Coronary artery (tissue), 2 donors: ENCODE results near the gene ARPIN.
A peak's percentile ranks its signal among the peaks of the same experiment; 100 is the strongest.
"Not testable (repeated sequence)": the region's sequence is repeated elsewhere in the genome, so short reads cannot be mapped to it uniquely, and the experiment has no call there.

Source experiments
- DNase-seq: peaks from one replicate; pipeline ENCODE4 v3.0.0-alpha.2; 2017; ENCODE audit warnings: low spot score
- H3K27ac ChIP-seq, 2 donors: fragments of 200-600 bp; sonication (generic); one replicate each; pipeline ENCODE4 v1.5.1; 2016 to 2019
- H3K4me3 ChIP-seq: fragments of 200-600 bp; sonication (generic); 2 replicates; pipeline ENCODE4 v1.5.1; 2016; ENCODE audit warnings: mild to moderate bottlenecking, moderate library complexity
- CTCF ChIP-seq: fragments of 200-600 bp; sonication (generic); IDR thresholded peaks from one replicate; pipeline ENCODE4 v1.5.1; 2019; ENCODE audit warnings: antibody characterized with exemption

ARPIN gene

GRCh38 chr15:89912674-89913396, at the start of gene ARPIN:
Gene ARPIN (minus strand): TSS chr15:89912952. CDS start chr15:89912835, 117 bp downstream.
- Histone ChIP-seq H3K27ac (peak within 1 kb of the TSS; percentile 51 to 91), H3K4me3 (peak within 1 kb of the TSS; percentile 100)
- TF ChIP-seq CTCF, result no peak
- no peak for DNase-seq

DNA sequence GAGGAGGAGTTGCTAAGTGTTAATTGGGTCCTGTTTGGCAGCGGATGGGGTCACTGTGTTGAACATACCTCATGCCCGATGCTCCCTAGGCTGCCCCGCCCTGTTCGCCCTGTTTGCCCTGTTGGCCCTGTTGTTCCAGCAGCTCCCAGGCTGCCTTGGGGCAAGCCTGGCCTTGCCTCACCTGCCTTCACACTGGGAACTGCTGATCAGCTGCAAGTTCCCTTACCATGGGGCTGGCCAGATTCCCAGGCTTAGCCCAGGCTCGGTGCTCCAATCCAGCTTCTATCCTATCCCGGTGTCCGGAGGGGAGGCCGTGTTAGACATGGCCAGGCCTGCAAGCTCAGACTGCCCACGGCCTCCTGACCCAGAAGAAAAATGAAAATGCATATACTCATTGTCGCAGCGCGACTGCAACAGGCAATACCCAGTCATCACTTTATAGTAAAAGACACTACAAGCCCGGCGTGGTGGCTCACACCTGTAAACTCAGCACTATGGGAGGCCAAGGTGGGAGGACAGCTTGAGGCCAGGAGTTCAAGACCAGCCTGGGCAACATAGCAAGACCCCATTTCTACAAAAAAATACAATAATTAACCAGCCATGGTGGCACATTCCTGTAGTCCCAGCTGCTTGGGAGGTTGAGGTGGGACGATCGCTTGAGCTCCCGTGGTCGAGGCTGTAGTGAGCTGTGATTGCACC, 45.5 kb upstream of the ARPIN start:
- no peak for DNase-seq
- TF ChIP-seq CTCF, result no peak
- Histone ChIP-seq H3K27ac (no peak overlapping the region), H3K4me3 (no peak overlapping the region)

DNA sequence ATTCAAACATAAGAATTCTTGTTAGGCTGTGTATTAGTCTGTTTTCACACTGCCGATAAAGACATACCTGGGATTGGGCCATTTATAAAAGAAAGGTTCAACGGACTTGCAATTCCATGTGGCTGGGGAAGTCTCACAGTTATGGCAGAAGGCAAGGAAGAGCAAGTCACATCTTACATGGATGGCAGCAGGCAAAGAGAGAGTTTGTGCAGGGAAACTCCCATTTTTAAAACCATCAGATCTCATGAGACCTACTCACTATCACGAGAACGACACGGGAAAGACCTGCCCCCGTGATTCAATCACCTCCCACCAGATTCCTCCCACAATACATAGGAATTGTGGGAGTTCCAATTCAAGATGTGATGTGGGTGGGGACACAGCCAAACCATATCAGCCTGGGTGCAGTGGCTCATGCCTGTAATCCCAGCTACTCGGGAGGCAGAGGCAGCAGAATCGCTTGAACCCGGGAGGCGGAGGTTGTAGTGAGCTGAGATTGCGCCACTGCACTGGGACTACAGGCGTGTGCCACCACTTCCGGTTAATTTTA, 42.8 kb upstream of the ARPIN start:
- not testable (repeated sequence) for DNase-seq, H3K4me3 ChIP-seq, H3K27ac ChIP-seq

- no peak for TF ChIP-seq CTCF
- no peak overlapping the region for H3K4me3 ChIP-seq
- no peak for DNase-seq
- H3K27ac ChIP-seq, result no peak overlapping the region
These were observed 41.8 kb upstream of the ARPIN start for GRCh38 chr15:89954541-89954940.

DNA sequence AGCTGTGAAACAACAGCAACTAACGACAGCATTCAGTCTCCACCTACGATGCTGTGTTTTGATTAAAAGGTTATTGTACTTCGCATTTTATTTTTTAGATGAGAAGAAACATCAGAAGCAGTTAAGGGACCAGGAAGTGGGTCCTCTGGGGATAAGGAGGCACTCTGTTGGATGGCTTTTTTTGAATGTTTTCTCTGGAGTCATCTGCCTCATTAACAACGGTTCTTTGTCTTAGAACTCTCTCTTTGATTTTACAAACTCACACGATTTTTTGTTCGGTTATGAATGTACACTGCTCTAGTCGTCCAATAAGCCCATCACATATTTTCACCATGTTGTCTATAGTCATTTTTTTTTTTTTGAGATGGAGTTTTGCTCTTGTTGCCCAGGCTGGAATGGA, 36.0 kb upstream of the ARPIN start:
- TF ChIP-seq CTCF, result no peak
- H3K4me3 ChIP-seq, result no peak overlapping the region
- H3K27ac ChIP-seq, result no peak overlapping the region
- DNase-seq, result no peak

GRCh38 chr15:89947385-89947784, 34.6 kb upstream of the ARPIN start:
- no peak for TF ChIP-seq CTCF
- DNase-seq, result no peak
- Histone ChIP-seq H3K27ac (no peak overlapping the region), H3K4me3 (no peak overlapping the region)

DNA sequence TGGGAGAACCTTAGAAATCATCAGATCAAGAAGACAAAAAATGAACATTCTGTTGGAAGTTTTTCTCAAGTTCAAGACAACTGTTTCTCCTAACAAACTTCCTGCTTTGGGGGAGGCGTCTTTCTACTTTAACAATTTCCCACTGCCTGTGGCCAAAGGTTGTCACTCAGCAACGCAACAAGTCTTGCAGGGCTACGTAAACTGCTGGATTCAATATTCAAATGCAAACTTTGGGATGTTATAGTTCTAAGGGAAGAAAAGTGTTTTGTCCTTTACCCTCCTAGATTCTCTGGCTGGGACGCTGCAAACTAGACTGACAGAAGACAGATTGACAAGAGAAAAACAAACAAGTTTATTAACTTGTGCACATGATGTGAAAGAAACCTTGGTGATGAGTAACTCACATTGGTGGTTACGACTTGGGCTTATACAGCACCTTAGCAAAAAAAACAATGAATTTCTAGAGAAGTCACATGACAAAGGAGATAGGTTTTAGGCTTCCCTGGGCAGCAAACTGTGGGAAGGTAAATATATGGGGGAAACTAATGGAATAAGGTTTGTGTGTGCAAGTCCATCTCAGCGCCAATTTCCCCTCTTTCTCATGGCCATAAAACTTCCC, 34.0 kb upstream of the ARPIN start:
- H3K4me3 ChIP-seq, result no peak overlapping the region
- DNase-seq, result no peak
- TF ChIP-seq CTCF, result no peak
- H3K27ac ChIP-seq, result no peak overlapping the region

GRCh38 chr15:89943721-89944120, 31.0 kb upstream of the ARPIN start:
- not testable (repeated sequence) for DNase-seq, H3K4me3 ChIP-seq, H3K27ac ChIP-seq
